GM19035 (cell line): ENCODE data around the gene NEIL3.

ENCODE experiments used
- ATAC-seq: cut with Tn5 transposase; IDR thresholded peaks from one replicate; pipeline ENCODE4 v1.9.1; 2021; ENCODE audit not compliant: unreplicated experiment

Gene NEIL3

GRCh38 chr4:177405508-177405907 is 95.8 kb downstream of the NEIL3 start:
- no peak for ATAC-seq

DNA sequence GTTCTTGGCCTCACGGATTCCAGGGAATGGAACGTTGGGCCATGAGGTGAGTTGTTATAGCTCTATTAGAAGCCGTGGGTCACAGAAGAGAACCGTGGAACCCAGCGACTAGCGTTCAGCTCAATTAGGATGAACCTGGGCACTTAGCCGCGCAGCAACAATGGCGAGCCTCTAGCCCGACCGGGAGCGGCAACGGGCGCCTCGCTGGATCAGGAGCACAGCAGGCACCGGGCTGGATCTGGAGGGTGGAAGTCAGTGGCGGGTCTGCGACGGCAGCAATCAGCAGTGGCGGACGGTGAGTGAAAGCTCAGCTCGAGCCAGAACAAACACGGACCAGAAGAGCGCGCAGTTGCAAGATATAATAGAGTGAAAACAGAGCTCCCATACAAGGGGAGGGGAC is 98.3 kb downstream of the NEIL3 start:
- ATAC-seq = no peak

DNA sequence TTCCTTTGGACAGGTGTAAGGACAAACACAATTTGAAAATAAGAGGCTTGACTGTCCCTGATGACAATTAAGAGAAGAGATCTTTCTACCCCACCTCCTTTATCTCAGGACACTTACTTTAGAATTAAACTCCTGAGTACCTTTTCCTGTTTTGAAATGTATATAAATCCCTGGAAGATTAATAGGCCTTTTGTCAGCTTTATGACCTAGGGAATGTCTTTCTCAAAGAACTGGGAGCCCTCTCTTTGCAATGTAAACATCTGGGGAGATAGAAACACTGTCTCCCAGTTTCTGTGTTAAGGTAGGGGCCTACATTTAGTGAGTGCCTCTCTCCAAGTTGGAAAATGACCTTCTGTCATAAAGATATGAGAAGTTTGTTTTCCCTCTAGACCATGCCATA is 100.9 kb downstream of the NEIL3 start:
- no peak for ATAC-seq

DNA sequence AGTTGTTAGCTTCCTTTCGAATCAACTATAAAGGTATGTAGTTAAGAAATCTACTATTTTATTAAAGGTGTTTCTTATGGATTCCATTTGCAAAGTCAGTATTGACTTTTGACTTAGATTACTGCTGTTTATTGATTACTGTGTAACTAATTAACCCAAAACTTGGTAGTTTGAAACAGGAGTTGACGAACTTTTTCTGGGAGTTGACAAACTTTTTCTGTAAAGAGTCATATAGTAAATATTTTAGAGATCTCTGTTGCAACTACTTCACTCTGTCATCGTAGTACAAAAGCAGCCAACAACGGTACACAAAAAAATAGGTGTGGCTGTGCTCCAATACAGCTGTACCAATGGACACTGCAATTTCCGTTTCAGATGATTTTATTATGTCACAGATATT is 102.3 kb downstream of the NEIL3 start:
- no peak for ATAC-seq
